Measurements from ENCODE around the gene DISC1. TPM values are rescaled to one million over a fixed set of nuclear protein-coding genes. Genes with fewer than 3 reads are reported as not detected.
A peak's percentile ranks its signal among the peaks of the same experiment; 100 is the strongest.

The DISC1 gene
- total and polyA plus RNA-seq, 2 of the 13 experiments (the other 11 are each of a cell fraction or from before 2014, with no cell fraction given): 4.2 to 4.6 TPM

GRCh38 chr1:231734417-231734816, 107.8 kb downstream of the DISC1 start:
- H2AFZ ChIP-seq (ENCODE audit: low read length): no peak overlapping the region
- in situ Hi-C loops (cut with HindIII; ENCODE audit: extremely low pct_ligation_motif_present, low pct_unique_long_range_greater_than_20kb): no loop called here
- no peaks in the 10 kb centered on the region for H3K9me3 ChIP-seq (ENCODE audit: low read length)
- H3K36me3 ChIP-seq (replicated peaks in 1 of 2; ENCODE audit: control insufficient read depth in 1 of 2, insufficient read depth in 2 of 2, low read length in 2 of 2): no peaks in the 10 kb centered on the region; a peak in 1 of 5 replicates
- no TSS peak for BruUV-seq (replicated peaks)
- H3K4me2 ChIP-seq (ENCODE audit: low read depth, low read length): no peak overlapping the region
- no peaks in the 10 kb centered on the region for H3K79me2 ChIP-seq (ENCODE audit: insufficient read depth, low read length)
- whole genome bisulfite sequencing (ENCODE audit: low lambda C conversion rate): 100% methylated on average over 4 of the region's 4 CpGs
- CTCF ChIA-PET (ENCODE audit: low intra/inter-chr PET ratio, low total read pairs): no interaction called here
- POLR2A ChIA-PET: no interaction called here
- no peaks in the 10 kb centered on the region for H3K27me3 ChIP-seq (ENCODE audit: control insufficient read depth in 1 of 2, insufficient read depth in 2 of 2, low read length in 2 of 2)
- H3K4me3 ChIP-seq (replicated peaks in 1 of 3; ENCODE audit: insufficient read depth in 1 of 3, low read depth in 2 of 3, low read length in 3 of 3): no peak overlapping the region
- FAIRE-seq: no peak
- intact Hi-C loops (cut with micrococcal nuclease; ENCODE audit: unreplicated experiment): no loop called here
- no peak for DNase-seq (ENCODE audit: low spot score)
- no peak overlapping the region for H3K27ac ChIP-seq (ENCODE audit: extremely low read length, insufficient read depth, low read length)
- H3K9ac ChIP-seq (ENCODE audit: insufficient read depth, low read depth, low read length): no peak overlapping the region
- H3K4me1 ChIP-seq (ENCODE audit: insufficient read depth, low read length): no peaks in the 10 kb centered on the region
- no peak for ATAC-seq
- no peaks in the 10 kb centered on the region for H4K20me1 ChIP-seq (ENCODE audit: insufficient read depth, low read length)
- TF ChIP-seq MAFK (conservative IDR thresholded peaks at IDR 0.05 in 1 of 2, IDR thresholded peaks at IDR 0.05 in 1 of 2; ENCODE audit: low read length in 2 of 2): peak; percentile 80 to 87
- TF ChIP-seq ZNF460 (CRISPR knock-in tag; IDR thresholded peaks at IDR 0.05; ENCODE audit: borderline replicate concordance): no peak
- TF ChIP-seq ZNF383 (CRISPR knock-in tag; IDR thresholded peaks at IDR 0.05; ENCODE audit: borderline replicate concordance): no peak
- TF ChIP-seq NFIC (IDR thresholded peaks at IDR 0.05; ENCODE audit: low read length): no peak
- no peak for TF ChIP-seq E2F5 (CRISPR knock-in tag; conservative IDR thresholded peaks at IDR 0.05)
- no peak for TF ChIP-seq BRCA1 (CRISPR knock-in tag; IDR thresholded peaks at IDR 0.05)
- TF ChIP-seq ZNF609 (CRISPR knock-in tag; IDR thresholded peaks at IDR 0.05; ENCODE audit: borderline replicate concordance): no peak
- no peak for TF ChIP-seq ZFP62 (CRISPR knock-in tag; IDR thresholded peaks at IDR 0.05)
- no peak for TF ChIP-seq ZNF7 (CRISPR knock-in tag; IDR thresholded peaks at IDR 0.05)
- no peak for TF ChIP-seq ZBTB37 (CRISPR knock-in tag; IDR thresholded peaks at IDR 0.05)
- no peak for TF ChIP-seq ZNF597 (CRISPR knock-in tag; IDR thresholded peaks at IDR 0.05)
- no peak for TF ChIP-seq USF2 (IDR thresholded peaks at IDR 0.05; ENCODE audit: low read depth, low read length)
- no peak for TF ChIP-seq USF2 (CRISPR knock-in tag; IDR thresholded peaks at IDR 0.05; ENCODE audit: borderline replicate concordance)
- TF ChIP-seq FOXC1 (CRISPR knock-in tag; IDR thresholded peaks at IDR 0.05; ENCODE audit: borderline replicate concordance): no peak
- TF ChIP-seq MAFF (IDR thresholded peaks at IDR 0.05; ENCODE audit: low read depth, low read length): peak; percentile 88
